WI38 (cell line): Measurements from ENCODE around the gene PDXK.

Experiments used
- H3K4me3 ChIP-seq: 2 replicates; pipeline ENCODE4 v1.5.1; 2011; ENCODE audit warnings: low read depth, mild to moderate bottlenecking, control low read depth, low read length
- TF ChIP-seq, protein P1 (sequence below): IDR thresholded peaks from 2 replicates; pipeline ENCODE4 v1.5.1; 2012; ENCODE audit warnings: low read depth, mild to moderate bottlenecking, control low read depth, low read length

PDXK gene

DNA sequence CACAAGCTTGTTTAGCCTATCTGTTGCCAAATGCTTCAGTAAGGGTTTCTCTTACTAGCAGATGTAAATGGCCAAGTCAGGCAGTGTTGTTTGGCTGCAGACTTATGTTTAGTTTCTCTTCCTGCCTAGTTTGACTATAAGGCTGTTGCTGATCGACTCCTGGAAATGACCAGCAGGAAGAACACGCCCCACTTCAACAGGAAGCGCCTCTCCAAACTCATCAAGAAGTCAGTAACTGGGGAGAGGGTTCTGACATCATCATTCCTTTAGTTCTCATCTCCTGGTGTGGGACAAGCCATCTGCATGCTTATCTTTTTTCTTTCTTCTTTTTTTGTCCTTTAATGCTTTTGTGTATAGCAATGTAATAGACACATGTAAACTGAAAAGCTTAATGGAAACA is 34.5 kb upstream of the PDXK start:
- TF ChIP-seq, protein P1, sequence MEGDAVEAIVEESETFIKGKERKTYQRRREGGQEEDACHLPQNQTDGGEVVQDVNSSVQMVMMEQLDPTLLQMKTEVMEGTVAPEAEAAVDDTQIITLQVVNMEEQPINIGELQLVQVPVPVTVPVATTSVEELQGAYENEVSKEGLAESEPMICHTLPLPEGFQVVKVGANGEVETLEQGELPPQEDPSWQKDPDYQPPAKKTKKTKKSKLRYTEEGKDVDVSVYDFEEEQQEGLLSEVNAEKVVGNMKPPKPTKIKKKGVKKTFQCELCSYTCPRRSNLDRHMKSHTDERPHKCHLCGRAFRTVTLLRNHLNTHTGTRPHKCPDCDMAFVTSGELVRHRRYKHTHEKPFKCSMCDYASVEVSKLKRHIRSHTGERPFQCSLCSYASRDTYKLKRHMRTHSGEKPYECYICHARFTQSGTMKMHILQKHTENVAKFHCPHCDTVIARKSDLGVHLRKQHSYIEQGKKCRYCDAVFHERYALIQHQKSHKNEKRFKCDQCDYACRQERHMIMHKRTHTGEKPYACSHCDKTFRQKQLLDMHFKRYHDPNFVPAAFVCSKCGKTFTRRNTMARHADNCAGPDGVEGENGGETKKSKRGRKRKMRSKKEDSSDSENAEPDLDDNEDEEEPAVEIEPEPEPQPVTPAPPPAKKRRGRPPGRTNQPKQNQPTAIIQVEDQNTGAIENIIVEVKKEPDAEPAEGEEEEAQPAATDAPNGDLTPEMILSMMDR = no peak

GRCh38 chr21:43686811-43687565 is 31.9 kb upstream of the PDXK start:
- TF ChIP-seq, protein P1 = no peak
- H3K4me3 ChIP-seq = no peak overlapping the region

More for the DNA sequence above, 34.5 kb upstream of the PDXK start:
- no peak overlapping the region for H3K4me3 ChIP-seq

GRCh38 chr21:43687566-43688399 is 31.1 kb upstream of the PDXK start:
- no peak overlapping the region for H3K4me3 ChIP-seq
- TF ChIP-seq, protein P1 = no peak

DNA sequence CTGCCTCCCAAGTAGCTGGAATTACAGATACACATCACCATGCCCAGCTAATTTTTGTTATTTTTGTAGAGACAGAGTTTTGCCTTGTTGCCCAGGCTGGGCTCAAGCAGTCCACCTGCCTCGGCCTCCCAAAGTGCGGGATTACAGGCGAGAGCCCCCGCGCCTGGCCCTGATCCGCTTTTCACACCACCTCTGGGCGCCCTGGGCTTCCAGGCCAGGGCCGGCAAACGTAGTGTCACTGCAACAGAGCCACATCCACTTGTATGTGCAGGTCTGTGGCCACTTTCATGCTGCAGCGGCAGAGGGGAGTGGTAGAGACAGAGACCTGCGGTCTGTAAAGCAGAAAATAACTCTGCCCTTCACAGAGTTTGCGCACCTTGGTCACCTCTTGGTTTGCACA is 30.0 kb upstream of the PDXK start:
- no peak overlapping the region for H3K4me3 ChIP-seq
- TF ChIP-seq, protein P1 = no peak

DNA sequence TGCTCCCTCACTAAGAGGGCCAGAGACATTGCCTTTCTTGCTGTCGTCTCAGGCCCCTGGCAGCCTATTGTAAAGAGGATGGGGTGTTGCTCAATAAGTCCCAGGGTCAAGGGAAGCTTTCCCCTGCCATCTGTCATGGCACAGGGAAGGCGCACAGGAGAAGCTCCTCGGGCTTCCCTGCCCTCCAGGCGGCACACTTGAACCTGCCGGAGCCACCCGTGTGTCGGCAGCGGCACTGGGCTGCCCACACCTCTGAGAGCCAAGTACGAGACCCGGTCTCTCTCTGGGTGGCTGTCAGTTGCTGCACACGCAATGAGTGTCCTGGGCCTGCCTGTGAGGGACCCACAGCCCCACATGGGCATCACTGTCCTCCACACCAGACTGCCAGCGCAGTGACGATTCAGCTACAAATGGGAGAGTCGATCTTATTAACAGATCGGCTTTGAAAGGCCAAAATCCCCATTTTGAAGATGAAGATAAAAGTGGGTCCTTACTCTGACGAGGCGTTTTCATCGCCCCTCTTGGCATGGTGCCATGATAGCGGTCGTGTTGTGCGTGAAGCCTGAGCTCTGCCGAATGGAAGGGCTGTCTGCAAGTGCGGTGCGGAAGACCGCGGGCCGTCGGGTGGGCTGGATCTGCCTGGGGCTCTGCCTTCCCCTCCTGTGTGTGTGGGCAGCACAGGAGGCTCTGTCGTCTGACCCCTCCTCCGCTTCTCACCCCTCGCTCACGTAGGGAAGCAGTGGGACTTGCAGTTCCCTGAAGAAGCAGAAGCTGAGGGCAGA is 29.2 kb upstream of the PDXK start:
- TF ChIP-seq, protein P1 = no peak
- no peak overlapping the region for H3K4me3 ChIP-seq

- H3K4me3 ChIP-seq = no peak overlapping the region
- TF ChIP-seq, protein P1 = no peak
These were observed 28.6 kb upstream of the PDXK start for GRCh38 chr21:43690346-43690745.
